C4-2B (cell line): Measurements from ENCODE around the gene SDR39U1.
"Not testable (repeated sequence)": the region's sequence is repeated elsewhere in the genome, so short reads cannot be mapped to it uniquely, and the experiment has no call there.

ENCODE experiments used
- H3K27ac ChIP-seq: fragments of 450-650 bp; 2 replicates; pipeline ENCODE4 v1.5.1; 2017
- CTCF ChIP-seq: fragments of 450-650 bp; conservative IDR thresholded peaks from 2 replicates; pipeline ENCODE4 v1.5.1; 2017; ENCODE audit warnings: mild to moderate bottlenecking
- ZFX ChIP-seq: fragments of 450-650 bp; IDR thresholded peaks from 2 replicates; pipeline ENCODE4 v1.6.1; 2017

Gene SDR39U1

DNA sequence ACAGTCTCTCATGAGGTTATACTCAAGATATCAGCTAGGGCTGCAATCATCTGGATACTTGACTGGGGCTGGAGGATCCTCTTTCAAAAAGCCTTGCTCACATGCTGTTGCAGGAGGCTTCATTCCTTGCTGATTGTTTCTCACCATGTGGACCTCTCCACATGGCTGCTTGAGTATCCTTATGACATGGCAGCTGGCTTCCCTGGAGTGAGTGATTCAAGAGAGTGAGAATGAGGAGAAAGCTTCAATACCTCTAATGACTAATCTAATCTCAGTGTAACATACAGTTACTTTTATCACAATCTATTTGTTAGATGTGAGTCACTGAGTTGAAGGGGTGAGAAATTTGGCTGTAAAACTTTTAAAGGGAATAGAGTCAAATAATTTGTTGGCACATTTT, 14.4 kb upstream of the SDR39U1 start:
- H3K27ac ChIP-seq, result no peak overlapping the region
- TF ChIP-seq ZFX (no peak), CTCF (no peak)

- H3K27ac ChIP-seq, result not testable (repeated sequence)
Measured at GRCh38 chr14:24450828-24451227, 8.3 kb upstream of the SDR39U1 start.

DNA sequence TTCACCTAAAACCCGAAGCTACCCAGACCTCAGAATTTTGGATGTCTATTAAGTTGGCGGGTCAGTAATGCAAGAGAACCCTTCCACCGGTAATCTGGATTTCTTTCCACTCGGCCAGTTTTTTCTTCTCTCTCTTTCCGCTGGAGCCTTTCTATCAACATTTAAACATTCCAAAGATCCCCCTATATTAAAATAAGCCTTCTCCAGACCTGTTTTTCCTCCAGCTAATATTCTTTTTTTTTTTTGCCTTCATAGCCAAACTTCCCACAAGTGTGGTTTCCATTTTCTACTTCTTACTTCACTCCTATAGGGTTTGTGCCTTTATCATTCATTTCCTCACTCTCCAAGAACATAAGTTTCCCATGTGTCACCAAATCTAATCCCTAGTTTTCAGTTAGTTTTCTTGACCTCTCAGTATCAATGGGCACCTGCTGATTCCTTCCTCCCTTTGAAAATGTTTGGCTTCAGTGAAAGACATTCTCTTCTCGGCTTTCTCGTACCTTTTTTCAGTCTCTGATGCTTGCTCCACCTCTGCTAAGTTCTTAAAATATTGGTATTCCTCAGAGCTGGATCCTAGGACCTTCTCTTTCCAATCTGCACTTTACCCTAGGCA, 583 bp upstream of the SDR39U1 start:
- peak overlapping the region; percentile 95 for H3K27ac ChIP-seq
- TF ChIP-seq CTCF (no peak), ZFX (no peak)

DNA sequence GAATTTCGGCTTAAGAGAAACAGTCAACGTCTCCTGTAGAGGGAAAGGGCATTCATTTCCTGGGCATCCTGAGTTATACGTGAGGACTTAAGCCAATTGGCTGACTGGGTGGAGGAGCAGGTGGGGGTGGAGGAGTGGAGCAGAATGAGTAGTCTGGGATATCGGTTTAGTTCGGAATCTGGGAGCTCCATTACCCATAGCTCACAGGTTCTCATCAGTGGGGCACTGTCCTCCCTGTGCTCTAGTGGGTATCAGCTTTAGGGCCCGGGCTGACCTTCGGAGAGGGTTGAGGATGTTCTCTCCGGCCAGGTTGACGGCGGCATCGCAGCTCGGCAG, 704 bp downstream of the SDR39U1 start:
- no peak for TF ChIP-seq CTCF
- TF ChIP-seq ZFX, result no peak
- H3K27ac ChIP-seq, result peak overlapping the region; percentile 95

DNA sequence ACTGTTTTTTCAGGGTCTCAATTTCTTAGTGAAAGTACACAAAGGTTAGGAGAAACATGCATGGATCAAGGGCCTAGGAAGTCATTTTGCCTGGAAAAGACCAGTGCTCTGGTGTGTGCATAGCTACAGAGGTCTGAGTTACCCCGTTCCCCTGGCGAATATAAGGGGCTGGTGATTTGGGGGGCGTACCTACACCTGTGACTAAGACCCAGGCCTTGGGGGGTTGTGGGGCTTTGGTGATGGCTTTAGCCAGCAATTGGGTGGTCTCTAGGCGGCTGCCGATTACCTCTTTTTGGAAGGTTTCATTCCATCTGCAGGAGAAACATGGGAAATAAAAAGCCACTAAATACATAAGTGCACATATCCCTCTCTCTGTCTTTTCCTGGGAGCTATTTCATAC, 1.1 kb downstream of the SDR39U1 start:
- TF ChIP-seq CTCF, result no peak
- H3K27ac ChIP-seq, result peak overlapping the region; percentile 95

- H3K27ac ChIP-seq, result no peak overlapping the region
- TF ChIP-seq CTCF (no peak), ZFX (no peak)
Measured at GRCh38 chr14:24440606-24441399, 1.8 kb downstream of the SDR39U1 start.

GRCh38 chr14:24439830-24440605, 2.6 kb downstream of the SDR39U1 start:
- no peak overlapping the region for H3K27ac ChIP-seq
- TF ChIP-seq ZFX, result no peak
- no peak for TF ChIP-seq CTCF
